ENCODE measurements around the gene ASCC3. TPM values are rescaled to one million over a fixed set of nuclear protein-coding genes. Genes with fewer than 3 reads are reported as not detected.
"Not testable (repeated sequence)": the region's sequence is repeated elsewhere in the genome, so short reads cannot be mapped to it uniquely, and the experiment has no call there.

ASCC3 gene
- total RNA-seq, 1 experiment from 2014 or later, result 45.6 TPM

DNA sequence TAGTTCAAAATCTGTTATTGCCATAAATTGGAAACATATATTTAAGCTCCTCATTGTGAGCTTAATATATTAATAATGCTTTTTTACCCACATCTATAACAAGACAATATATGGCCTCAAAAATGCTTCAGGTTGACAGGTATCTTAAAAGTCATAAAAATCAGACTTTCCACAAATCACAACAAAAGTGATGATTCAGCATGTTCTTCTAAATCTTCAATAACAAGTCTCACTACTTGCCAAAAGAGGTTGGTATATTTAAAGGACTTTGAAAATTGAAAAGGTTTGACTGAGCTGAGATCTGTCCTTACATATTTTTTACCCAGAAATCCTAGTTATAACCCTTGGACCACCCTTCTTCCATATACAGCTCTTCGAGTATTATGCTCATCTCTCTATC is 41.7 kb downstream of the ASCC3 start:
- no TSS peak for BruUV-seq (replicated peaks)

DNA sequence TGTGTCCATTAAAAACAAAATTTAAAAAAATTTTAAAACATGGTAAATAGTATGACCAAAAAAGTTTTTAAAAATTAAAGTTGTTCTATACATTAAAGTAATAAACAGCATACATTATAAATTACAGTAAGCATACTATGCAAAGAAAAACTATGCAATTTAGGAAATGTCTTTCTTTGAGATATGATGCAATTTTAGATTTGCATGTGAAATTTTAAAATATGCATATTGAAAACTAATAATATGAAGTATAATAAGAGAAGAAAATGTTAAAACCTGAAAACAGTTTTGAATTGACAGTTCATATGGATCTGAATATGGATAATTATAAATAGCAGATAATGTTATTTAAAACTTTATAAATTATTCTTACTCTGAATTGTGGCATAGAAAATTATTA is 43.1 kb downstream of the ASCC3 start:
- H3K36me3 Mint-ChIP-seq (ENCODE audit: insufficient read depth, unreplicated experiment), result no peaks in the 10 kb centered on the region
- H3K27ac Mint-ChIP-seq (ENCODE audit: unreplicated experiment), result no peak overlapping the region
- no peak overlapping the region for H3K4me3 Mint-ChIP-seq (ENCODE audit: low read depth, unreplicated experiment)
- no peak for DNase-seq
- no TSS peak for BruUV-seq (replicated peaks)
- no peaks in the 10 kb centered on the region for H3K4me1 Mint-ChIP-seq (ENCODE audit: low read depth, unreplicated experiment)
- CTCF ChIA-PET, result no interaction called here
- no peaks in the 10 kb centered on the region for H3K9me3 Mint-ChIP-seq (ENCODE audit: low read depth, unreplicated experiment)
- intact Hi-C loops (cut with micrococcal nuclease; ENCODE audit: unreplicated experiment), result no loop called here
- H3K27me3 Mint-ChIP-seq (ENCODE audit: unreplicated experiment), result no peaks in the 10 kb centered on the region
- TF ChIP-seq CTCF (IDR thresholded peaks at IDR 0.05; ENCODE audit: unreplicated experiment), result no peak

More for the DNA sequence above, 41.7 kb downstream of the ASCC3 start:
- no peak for TF ChIP-seq CTCF (IDR thresholded peaks at IDR 0.05; ENCODE audit: unreplicated experiment)
- Mint-ChIP-seq H3K4me3 (ENCODE audit: low read depth, unreplicated experiment) (no peak overlapping the region), H3K4me1 (ENCODE audit: low read depth, unreplicated experiment) (no peaks in the 10 kb centered on the region), H3K27ac (ENCODE audit: unreplicated experiment) (no peak overlapping the region), H3K9me3 (ENCODE audit: low read depth, unreplicated experiment) (no peaks in the 10 kb centered on the region), H3K27me3 (ENCODE audit: unreplicated experiment) (no peaks in the 10 kb centered on the region), H3K36me3 (ENCODE audit: insufficient read depth, unreplicated experiment) (no peaks in the 10 kb centered on the region)
- intact Hi-C loops (cut with micrococcal nuclease; ENCODE audit: unreplicated experiment), result no loop called here
- CTCF ChIA-PET, result interaction anchor here (0.8 kb wide), 1 partner anchor 42 kb away, joined by 3 read pairs; the partner anchor contains the start of gene ASCC3
- no peak for DNase-seq

- CTCF ChIA-PET, result no interaction called here
- no peaks in the 10 kb centered on the region for H3K4me1 Mint-ChIP-seq (ENCODE audit: low read depth, unreplicated experiment)
- H3K27me3 Mint-ChIP-seq (ENCODE audit: unreplicated experiment), result no peaks in the 10 kb centered on the region
- H3K36me3 Mint-ChIP-seq (ENCODE audit: insufficient read depth, unreplicated experiment), result no peaks in the 10 kb centered on the region
- no peak for DNase-seq
- intact Hi-C loops (cut with micrococcal nuclease; ENCODE audit: unreplicated experiment), result no loop called here
- no peaks in the 10 kb centered on the region for H3K9me3 Mint-ChIP-seq (ENCODE audit: low read depth, unreplicated experiment)
- H3K4me3 Mint-ChIP-seq (ENCODE audit: low read depth, unreplicated experiment), result no peak overlapping the region
- BruUV-seq (replicated peaks), result no TSS peak
- TF ChIP-seq CTCF (IDR thresholded peaks at IDR 0.05; ENCODE audit: unreplicated experiment), result no peak
- H3K27ac Mint-ChIP-seq (ENCODE audit: unreplicated experiment), result peak overlapping the region; percentile 51
Observed at GRCh38 chr6:100833972-100834574, 47.1 kb downstream of the ASCC3 start.

GRCh38 chr6:100829077-100829595 is 52.0 kb downstream of the ASCC3 start:
- H3K4me3 Mint-ChIP-seq (ENCODE audit: low read depth, unreplicated experiment); H3K36me3 Mint-ChIP-seq (ENCODE audit: insufficient read depth, unreplicated experiment); H3K27ac Mint-ChIP-seq (ENCODE audit: unreplicated experiment); intact Hi-C loops (cut with micrococcal nuclease; ENCODE audit: unreplicated experiment); BruUV-seq (replicated peaks); H3K4me1 Mint-ChIP-seq (ENCODE audit: low read depth, unreplicated experiment); H3K27me3 Mint-ChIP-seq (ENCODE audit: unreplicated experiment); DNase-seq; H3K9me3 Mint-ChIP-seq (ENCODE audit: low read depth, unreplicated experiment); CTCF ChIA-PET: not testable (repeated sequence)

DNA sequence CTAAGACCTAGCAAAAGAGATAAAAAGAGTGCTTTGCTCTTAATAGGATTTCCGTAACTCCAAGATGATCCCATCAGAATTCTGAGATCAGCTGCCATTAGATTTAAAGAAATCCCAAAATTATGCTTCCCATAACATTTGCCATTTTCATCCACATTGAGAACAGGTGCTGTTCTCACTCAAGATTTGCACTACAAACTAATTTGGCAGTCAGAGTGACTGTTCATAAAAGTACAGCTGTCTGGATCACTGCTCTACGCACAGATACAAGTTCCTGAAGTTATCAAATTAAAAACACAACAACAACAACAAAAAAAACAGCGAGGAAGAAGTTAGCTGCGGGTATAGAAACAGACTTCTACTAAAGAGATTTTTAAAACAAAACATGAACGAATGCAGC is 58.1 kb downstream of the ASCC3 start:
- H3K36me3 Mint-ChIP-seq (ENCODE audit: insufficient read depth, unreplicated experiment), result no peaks in the 10 kb centered on the region
- H3K27me3 Mint-ChIP-seq (ENCODE audit: unreplicated experiment), result no peaks in the 10 kb centered on the region
- DNase-seq, result no peak
- TF ChIP-seq CTCF (IDR thresholded peaks at IDR 0.05; ENCODE audit: unreplicated experiment), result no peak
- intact Hi-C loops (cut with micrococcal nuclease; ENCODE audit: unreplicated experiment), result no loop called here
- no peak overlapping the region for H3K27ac Mint-ChIP-seq (ENCODE audit: unreplicated experiment)
- CTCF ChIA-PET, result interaction anchor here (0.6 kb wide), 1 partner anchor 21 kb away, joined by 3 read pairs; no protein-coding TSS in a partner anchor
- no peaks in the 10 kb centered on the region for H3K4me1 Mint-ChIP-seq (ENCODE audit: low read depth, unreplicated experiment)
- H3K9me3 Mint-ChIP-seq (ENCODE audit: low read depth, unreplicated experiment), result no peaks in the 10 kb centered on the region
- no TSS peak for BruUV-seq (replicated peaks)
- H3K4me3 Mint-ChIP-seq (ENCODE audit: low read depth, unreplicated experiment), result no peak overlapping the region
